HG03039 (cell line): ENCODE data around the gene NIFK.
"Not testable (repeated sequence)": the region's sequence is repeated elsewhere in the genome, so short reads cannot be mapped to it uniquely, and the experiment has no call there.

Source experiments
- ATAC-seq: cut with Tn5 transposase; IDR thresholded peaks from one replicate; pipeline ENCODE4 v1.9.1; 2021; ENCODE audit warnings: mild to moderate bottlenecking, moderate library complexity; ENCODE audit not compliant: unreplicated experiment

The NIFK gene

GRCh38 chr2:121696410-121696930, 40.2 kb downstream of the NIFK start:
- ATAC-seq, result no peak

- ATAC-seq, result no peak
These were observed 41.6 kb downstream of the NIFK start for GRCh38 chr2:121695171-121695451.

GRCh38 chr2:121694398-121695170, 42.1 kb downstream of the NIFK start:
- no peak for ATAC-seq

GRCh38 chr2:121690572-121690971, 46.1 kb downstream of the NIFK start:
- ATAC-seq, result not testable (repeated sequence)

GRCh38 chr2:121690095-121690494, 46.6 kb downstream of the NIFK start:
- no peak for ATAC-seq

- no peak for ATAC-seq
These were observed 47.3 kb downstream of the NIFK start for GRCh38 chr2:121689356-121689755.

GRCh38 chr2:121688820-121689219, 47.9 kb downstream of the NIFK start:
- ATAC-seq, result no peak

- no peak for ATAC-seq
These were observed 49.8 kb downstream of the NIFK start for GRCh38 chr2:121686902-121687301.

GRCh38 chr2:121686218-121686617, 50.5 kb downstream of the NIFK start:
- ATAC-seq, result no peak

- ATAC-seq, result no peak
These were observed 54.0 kb downstream of the NIFK start for GRCh38 chr2:121682396-121683298.

- ATAC-seq, result no peak
These were observed 58.8 kb downstream of the NIFK start for GRCh38 chr2:121677855-121678254.
